Activated CD4-positive, alpha-beta memory T cell treated with anti-CD3 and anti-CD28 coated beads for 36 hours (primary cell): ENCODE results near the gene EEFSEC. TPM values are rescaled to one million over a fixed set of nuclear protein-coding genes. Genes with fewer than 3 reads are reported as not detected.

Source experiments
- CTCF ChIA-PET: fragments of 350-600 bp; sonication (Branson Sonifier 250); formaldehyde crosslinking; loops from one replicate; lab custom pipeline; 2021; ENCODE audit warnings: antibody characterized with exemption, inconsistent platforms; lab: Charles Lee
- POLR2A ChIA-PET: fragments of 350-600 bp; sonication (Branson Sonifier 250); formaldehyde crosslinking; loops from one replicate; lab custom pipeline; 2021; ENCODE audit warnings: antibody characterized with exemption; lab: Charles Lee
- DNase-seq: peaks from one replicate; pipeline ENCODE4 v3.0.0-alpha.2; 2020
- H3K27ac Mint-ChIP-seq: one replicate; pipeline ENCODE4 v1.8.0; 2021; ENCODE audit warnings: mixed read lengths
- H3K27me3 Mint-ChIP-seq: one replicate; pipeline ENCODE4 v1.8.0; 2021; ENCODE audit warnings: mixed read lengths
- H3K36me3 Mint-ChIP-seq: one replicate; pipeline ENCODE4 v1.8.0; 2021; ENCODE audit warnings: mixed read lengths
- H3K4me1 Mint-ChIP-seq: one replicate; pipeline ENCODE4 v1.8.0; 2021; ENCODE audit warnings: low read depth, mixed read lengths
- H3K4me3 Mint-ChIP-seq: one replicate; pipeline ENCODE4 v1.8.0; 2021; ENCODE audit warnings: mild to moderate bottlenecking, mixed read lengths
- H3K9me3 Mint-ChIP-seq: one replicate; pipeline ENCODE4 v1.8.0; 2021; ENCODE audit warnings: mixed read lengths
- intact Hi-C: fragments of 100-400 bp; cut with micrococcal nuclease; formaldehyde crosslinking; loops from one replicate; pipeline ENCODE4 v1.15.1; 2023
- total RNA-seq, 2 experiments: library from RNA; stranded (reverse); gene quantifications; one replicate each; pipeline ENCODE4 v1.2.3, GENCODE V29; 2021

Gene EEFSEC
- total RNA-seq, 2 experiments from 2014 or later = 16.1 to 17.2 TPM

- DNase-seq = no peak
- no peak overlapping the region for H3K4me3 Mint-ChIP-seq
- no peaks in the 10 kb centered on the region for H3K27me3 Mint-ChIP-seq
- no peak overlapping the region for H3K27ac Mint-ChIP-seq
- POLR2A ChIA-PET = no interaction called here
- peaks cover 28% of the 10 kb centered on the region for H3K4me1 Mint-ChIP-seq
- no peaks in the 10 kb centered on the region for H3K36me3 Mint-ChIP-seq
- no peaks in the 10 kb centered on the region for H3K9me3 Mint-ChIP-seq
- intact Hi-C loops = no loop called here
- CTCF ChIA-PET = no interaction called here
These were observed 20.6 kb downstream of the EEFSEC start for GRCh38 chr3:128173849-128174248.

GRCh38 chr3:128174675-128175590 is 21.7 kb downstream of the EEFSEC start:
- H3K9me3 Mint-ChIP-seq = no peaks in the 10 kb centered on the region
- intact Hi-C loops = no loop called here
- POLR2A ChIA-PET = no interaction called here
- CTCF ChIA-PET = interaction anchor here (0.6 kb wide), 1 partner anchor 414 kb away, joined by 3 read pairs; no protein-coding TSS in a partner anchor
- no peaks in the 10 kb centered on the region for H3K36me3 Mint-ChIP-seq
- no peaks in the 10 kb centered on the region for H3K27me3 Mint-ChIP-seq
- H3K4me1 Mint-ChIP-seq = peaks cover 28% of the 10 kb centered on the region
- H3K27ac Mint-ChIP-seq = no peak overlapping the region
- no peak overlapping the region for H3K4me3 Mint-ChIP-seq
- no peak for DNase-seq

- peaks cover 28% of the 10 kb centered on the region for H3K4me1 Mint-ChIP-seq
- no peaks in the 10 kb centered on the region for H3K27me3 Mint-ChIP-seq
- no peak overlapping the region for H3K27ac Mint-ChIP-seq
- CTCF ChIA-PET = no interaction called here
- intact Hi-C loops = no loop called here
- POLR2A ChIA-PET = no interaction called here
- H3K9me3 Mint-ChIP-seq = no peaks in the 10 kb centered on the region
- no peak for DNase-seq
- H3K36me3 Mint-ChIP-seq = no peaks in the 10 kb centered on the region
- no peak overlapping the region for H3K4me3 Mint-ChIP-seq
These were observed 22.5 kb downstream of the EEFSEC start for GRCh38 chr3:128175768-128176167.

- CTCF ChIA-PET = no interaction called here
- H3K9me3 Mint-ChIP-seq = no peaks in the 10 kb centered on the region
- no peaks in the 10 kb centered on the region for H3K36me3 Mint-ChIP-seq
- H3K27me3 Mint-ChIP-seq = no peaks in the 10 kb centered on the region
- intact Hi-C loops = no loop called here
- peaks cover 25% of the 10 kb centered on the region for H3K4me1 Mint-ChIP-seq
- DNase-seq = no peak
- no peak overlapping the region for H3K4me3 Mint-ChIP-seq
- POLR2A ChIA-PET = no interaction called here
- H3K27ac Mint-ChIP-seq = no peak overlapping the region
These were observed 23.1 kb downstream of the EEFSEC start for GRCh38 chr3:128176276-128176833.

GRCh38 chr3:128177865-128178264 is 24.6 kb downstream of the EEFSEC start:
- no peaks in the 10 kb centered on the region for H3K27me3 Mint-ChIP-seq
- no peak overlapping the region for H3K27ac Mint-ChIP-seq
- no peak overlapping the region for H3K4me3 Mint-ChIP-seq
- DNase-seq = no peak
- H3K4me1 Mint-ChIP-seq = peaks cover 25% of the 10 kb centered on the region
- ChIA-PET POLR2A (no interaction called here), CTCF (interaction anchor here (1.1 kb wide), 2 partner anchors 45 to 144 kb away, joined by 3 read pairs; no protein-coding TSS in a partner anchor)
- H3K9me3 Mint-ChIP-seq = no peaks in the 10 kb centered on the region
- H3K36me3 Mint-ChIP-seq = no peaks in the 10 kb centered on the region
- intact Hi-C loops = no loop called here

GRCh38 chr3:128178782-128179483 is 25.7 kb downstream of the EEFSEC start:
- no peak for DNase-seq
- CTCF ChIA-PET = interaction anchor here (1.4 kb wide), 1 partner anchor 83 kb away, joined by 3 read pairs; no protein-coding TSS in a partner anchor
- POLR2A ChIA-PET = interaction anchor here (0.6 kb wide), 1 partner anchor 68 kb away, joined by 3 read pairs; no protein-coding TSS in a partner anchor
- intact Hi-C loops = no loop called here
- H3K4me1 Mint-ChIP-seq = peaks cover 21% of the 10 kb centered on the region
- H3K27me3 Mint-ChIP-seq = no peaks in the 10 kb centered on the region
- H3K4me3 Mint-ChIP-seq = no peak overlapping the region
- no peaks in the 10 kb centered on the region for H3K9me3 Mint-ChIP-seq
- no peak overlapping the region for H3K27ac Mint-ChIP-seq
- peaks cover 3% of the 10 kb centered on the region for H3K36me3 Mint-ChIP-seq

GRCh38 chr3:128179484-128179819 is 26.2 kb downstream of the EEFSEC start:
- no peak for DNase-seq
- Mint-ChIP-seq H3K4me1 (peaks cover 17% of the 10 kb centered on the region), H3K36me3 (peaks cover 5% of the 10 kb centered on the region), H3K27me3 (no peaks in the 10 kb centered on the region), H3K4me3 (no peak overlapping the region), H3K9me3 (no peaks in the 10 kb centered on the region), H3K27ac (no peak overlapping the region)
- POLR2A ChIA-PET = no interaction called here
- intact Hi-C loops = no loop called here
- CTCF ChIA-PET = interaction anchor here (1.4 kb wide), 1 partner anchor 84 kb away, joined by 3 read pairs; no protein-coding TSS in a partner anchor

GRCh38 chr3:128180436-128180835 is 27.2 kb downstream of the EEFSEC start:
- intact Hi-C loops = no loop called here
- H3K4me1 Mint-ChIP-seq = peaks cover 16% of the 10 kb centered on the region
- H3K27me3 Mint-ChIP-seq = no peaks in the 10 kb centered on the region
- no peak overlapping the region for H3K27ac Mint-ChIP-seq
- DNase-seq = no peak
- H3K36me3 Mint-ChIP-seq = peaks cover 6% of the 10 kb centered on the region
- no peaks in the 10 kb centered on the region for H3K9me3 Mint-ChIP-seq
- H3K4me3 Mint-ChIP-seq = no peak overlapping the region
- CTCF ChIA-PET = no interaction called here
- POLR2A ChIA-PET = no interaction called here

GRCh38 chr3:128180913-128181312 is 27.6 kb downstream of the EEFSEC start:
- DNase-seq = no peak
- intact Hi-C loops = no loop called here
- no peaks in the 10 kb centered on the region for H3K9me3 Mint-ChIP-seq
- ChIA-PET CTCF (no interaction called here), POLR2A (no interaction called here)
- peaks cover 9% of the 10 kb centered on the region for H3K36me3 Mint-ChIP-seq
- no peak overlapping the region for H3K4me3 Mint-ChIP-seq
- no peaks in the 10 kb centered on the region for H3K27me3 Mint-ChIP-seq
- peaks cover 20% of the 10 kb centered on the region for H3K4me1 Mint-ChIP-seq
- H3K27ac Mint-ChIP-seq = no peak overlapping the region

- CTCF ChIA-PET = no interaction called here
- no peak for DNase-seq
- Mint-ChIP-seq H3K27me3 (no peaks in the 10 kb centered on the region), H3K4me1 (peaks cover 11% of the 10 kb centered on the region), H3K36me3 (peaks cover 9% of the 10 kb centered on the region), H3K27ac (no peak overlapping the region), H3K9me3 (no peaks in the 10 kb centered on the region), H3K4me3 (no peak overlapping the region)
- POLR2A ChIA-PET = no interaction called here
- intact Hi-C loops = no loop called here
These were observed 29.4 kb downstream of the EEFSEC start for GRCh38 chr3:128182656-128183055.

GRCh38 chr3:128185630-128186447 is 32.6 kb downstream of the EEFSEC start:
- Mint-ChIP-seq H3K4me3 (no peak overlapping the region), H3K27ac (no peak overlapping the region), H3K36me3 (peaks cover 9% of the 10 kb centered on the region), H3K9me3 (no peaks in the 10 kb centered on the region), H3K27me3 (no peaks in the 10 kb centered on the region), H3K4me1 (peaks cover 9% of the 10 kb centered on the region)
- CTCF ChIA-PET = no interaction called here
- POLR2A ChIA-PET = no interaction called here
- intact Hi-C loops = no loop called here
- no peak for DNase-seq
